Stromal cell of bone marrow (primary cell): ENCODE results near the gene TMA7.
"Not testable (repeated sequence)": the region's sequence is repeated elsewhere in the genome, so short reads cannot be mapped to it uniquely, and the experiment has no call there.

ENCODE experiments used
- DNase-seq: peaks from one replicate; pipeline ENCODE4 v3.0.0-alpha.2; 2012; ENCODE audit warnings: low read depth

TMA7 gene

DNA sequence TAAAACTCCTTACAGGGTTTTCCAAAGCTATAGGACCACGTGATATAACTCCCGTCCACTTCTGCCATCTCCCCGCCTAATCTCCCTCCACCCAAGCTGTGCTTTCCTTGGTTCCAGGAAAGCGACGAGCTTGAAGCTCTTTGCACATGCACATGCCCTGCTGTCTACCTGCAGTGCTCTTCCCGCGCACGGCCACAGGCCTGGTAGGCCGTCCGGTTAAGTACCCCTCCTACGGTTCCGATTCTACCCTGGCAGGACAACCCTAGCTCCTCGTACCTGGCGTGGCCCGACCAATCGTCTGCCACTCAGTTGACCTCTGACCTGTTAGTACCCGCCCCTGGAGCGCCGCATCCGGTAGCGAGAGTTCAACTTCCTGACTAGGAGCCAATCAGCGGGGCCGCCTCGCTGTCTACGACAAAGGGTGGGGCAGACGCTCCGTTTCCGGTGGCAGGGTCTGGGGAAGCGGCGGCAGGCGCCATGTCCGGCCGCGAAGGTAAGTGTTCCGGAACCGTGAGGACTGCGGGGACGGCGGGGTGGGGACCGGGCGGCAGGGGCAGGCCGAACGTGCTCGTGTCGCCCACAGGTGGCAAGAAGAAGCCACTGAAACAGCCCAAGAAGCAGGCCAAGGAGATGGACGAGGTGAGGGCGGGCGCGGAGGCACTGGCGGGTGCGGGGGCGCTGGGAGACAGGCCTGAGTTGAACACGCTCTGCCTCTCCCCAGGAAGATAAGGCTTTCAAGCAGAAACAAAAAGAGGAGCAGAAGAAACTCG is at the start of gene TMA7, which contains the start of gene CCDC51:
Gene TMA7 (plus strand): TSS at position 438 of the 770 bp plus-strand sequence. CDS start 40 bp downstream, at position 478.
Gene CCDC51 (minus strand): TSS at position 300 of the 770 bp plus-strand sequence. CDS start 4,991 bp downstream, outside the sequence.
- peak; percentile 93 for DNase-seq

GRCh38 chr3:48394391-48394790 is 45.7 kb upstream of the TMA7 start:
- no peak for DNase-seq

DNA sequence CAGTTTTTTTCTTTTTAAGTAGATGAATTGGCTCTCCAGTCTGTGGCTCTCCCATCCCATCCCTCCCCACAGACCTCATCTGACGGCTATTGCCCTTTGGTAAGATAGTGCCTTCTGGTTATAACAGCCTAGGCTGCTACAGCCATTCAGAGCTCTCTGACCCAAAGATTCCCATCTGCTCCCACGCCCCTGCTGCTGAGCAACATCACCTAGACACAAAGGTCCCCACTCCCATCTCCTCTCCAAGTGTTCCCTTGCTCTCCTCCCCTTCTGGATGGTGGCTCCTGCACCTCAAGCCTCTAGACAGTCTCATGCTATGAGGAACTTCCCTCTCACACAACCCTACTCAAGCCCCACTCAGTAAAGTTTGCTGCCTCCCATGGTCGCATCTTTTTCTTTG is 44.3 kb upstream of the TMA7 start:
- no peak for DNase-seq

GRCh38 chr3:48397767-48398681 is 42.0 kb upstream of the TMA7 start:
- no peak for DNase-seq

GRCh38 chr3:48398701-48399386 is 41.2 kb upstream of the TMA7 start:
- no peak for DNase-seq

GRCh38 chr3:48399387-48400172 is 40.5 kb upstream of the TMA7 start:
- DNase-seq: no peak

- peak; percentile 43 for DNase-seq
Observed at GRCh38 chr3:48400824-48401433, 39.1 kb upstream of the TMA7 start.

DNA sequence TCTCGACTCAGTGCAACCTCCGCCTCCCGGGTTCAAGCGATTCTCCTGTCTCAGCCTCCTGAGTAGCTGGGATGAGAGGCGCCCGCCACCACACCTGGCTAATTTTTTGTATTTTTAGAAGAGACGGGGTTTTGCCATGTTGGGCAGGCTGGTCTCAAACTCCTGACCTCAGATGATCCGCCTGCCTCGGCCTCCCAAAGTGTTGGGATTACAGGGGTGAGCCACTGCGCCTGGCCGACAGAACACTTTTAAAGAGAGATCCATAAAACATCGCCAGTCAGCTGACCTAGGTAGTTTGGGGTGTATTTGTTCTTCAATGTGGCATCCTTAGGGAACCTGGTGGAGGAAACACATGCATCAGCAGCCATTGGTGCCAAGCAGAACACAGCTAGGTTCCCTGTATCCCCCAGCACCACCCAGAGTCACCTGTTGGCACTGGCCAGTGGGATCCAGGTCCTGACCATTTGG is 38.6 kb upstream of the TMA7 start:
- DNase-seq: not testable (repeated sequence)

- peak; percentile 93 for DNase-seq
Observed at GRCh38 chr3:48402281-48402732, 37.8 kb upstream of the TMA7 start.

- no peak for DNase-seq
Observed at GRCh38 chr3:48402907-48403306, 37.1 kb upstream of the TMA7 start.

DNA sequence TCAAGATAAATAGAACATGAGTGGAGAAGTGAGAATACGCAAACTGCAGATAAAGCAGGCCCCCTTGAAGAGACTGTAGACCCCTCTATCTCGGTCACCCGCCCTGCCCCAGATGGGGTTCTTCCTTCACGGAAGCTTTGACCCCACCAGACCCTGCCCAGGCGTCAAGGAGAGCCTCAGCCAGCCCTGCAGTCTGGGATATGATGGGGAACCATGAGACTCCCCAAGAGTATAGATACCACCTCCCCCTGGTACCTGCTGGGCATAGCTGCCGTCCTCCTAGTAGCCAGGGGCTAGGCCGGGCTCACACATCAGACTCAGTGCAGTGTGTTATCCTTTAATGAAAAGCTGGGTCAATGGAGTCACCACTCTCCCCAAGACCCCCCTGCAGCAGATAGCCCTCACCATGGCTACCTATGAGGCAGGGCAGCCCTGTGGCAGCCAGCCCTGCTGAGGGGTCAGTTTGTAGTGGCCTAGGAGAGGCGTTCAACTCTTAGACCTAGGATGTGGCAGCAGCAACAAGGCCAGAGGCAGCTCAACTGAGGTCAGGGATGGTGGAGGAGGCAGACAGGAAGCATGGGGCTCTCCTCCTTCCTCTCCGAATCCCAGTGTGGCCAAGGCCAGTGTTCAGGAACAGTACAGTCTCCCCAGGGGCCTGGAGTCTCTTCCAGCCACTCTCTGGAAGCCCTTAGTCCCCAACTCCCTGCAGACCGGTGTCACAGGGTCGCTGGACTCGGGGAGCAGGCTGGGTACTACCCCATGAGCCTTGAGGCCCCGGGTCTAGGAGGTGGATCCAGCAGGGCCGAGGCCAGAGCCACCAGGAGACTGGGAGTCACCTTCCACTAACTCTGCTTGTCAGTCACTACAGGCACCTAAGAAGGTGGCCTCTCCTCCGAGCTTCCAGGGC is 36.3 kb upstream of the TMA7 start:
- no peak for DNase-seq

DNA sequence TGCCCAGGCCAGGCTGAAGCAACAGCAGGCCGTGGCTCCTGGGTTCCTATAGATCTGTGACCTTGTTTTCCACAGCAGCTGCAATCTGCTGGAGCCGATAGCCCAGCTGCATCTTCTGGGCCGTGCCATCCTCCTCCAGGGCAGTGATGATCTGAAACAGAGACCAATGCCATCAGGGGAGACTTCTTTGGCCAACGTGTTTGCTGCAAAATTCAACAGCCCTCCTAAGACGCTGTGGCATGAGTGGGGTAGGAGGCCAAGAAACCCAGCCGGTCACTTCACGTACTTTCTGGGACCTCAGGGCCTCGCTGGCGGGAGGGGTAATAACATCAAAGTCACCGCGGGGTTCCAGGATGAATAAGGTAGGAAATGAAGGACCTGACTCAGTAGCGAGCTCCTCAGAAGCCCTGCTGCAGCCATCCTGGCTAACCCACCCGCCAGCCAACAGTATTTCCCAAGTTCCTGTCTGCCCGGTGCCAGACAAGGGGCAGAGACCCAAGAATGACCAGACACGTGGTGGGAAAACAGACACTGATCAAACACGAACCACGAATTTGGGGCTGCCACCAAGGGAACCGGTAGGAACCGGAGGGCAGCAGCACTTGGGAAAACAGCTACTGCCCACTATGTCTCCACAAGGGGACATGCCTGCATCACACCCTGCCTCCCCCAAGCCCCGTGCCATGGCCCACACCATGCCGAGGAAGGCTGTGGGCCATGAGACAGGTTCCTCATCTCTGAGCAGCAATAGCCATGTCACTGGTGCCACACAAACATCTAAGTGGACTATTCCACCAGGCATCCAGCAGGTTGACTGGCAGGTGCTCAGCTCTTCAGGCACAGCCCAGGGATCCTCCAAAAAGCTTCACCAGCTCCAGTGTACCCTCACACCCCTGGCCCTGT is 35.4 kb upstream of the TMA7 start:
- no peak for DNase-seq

DNA sequence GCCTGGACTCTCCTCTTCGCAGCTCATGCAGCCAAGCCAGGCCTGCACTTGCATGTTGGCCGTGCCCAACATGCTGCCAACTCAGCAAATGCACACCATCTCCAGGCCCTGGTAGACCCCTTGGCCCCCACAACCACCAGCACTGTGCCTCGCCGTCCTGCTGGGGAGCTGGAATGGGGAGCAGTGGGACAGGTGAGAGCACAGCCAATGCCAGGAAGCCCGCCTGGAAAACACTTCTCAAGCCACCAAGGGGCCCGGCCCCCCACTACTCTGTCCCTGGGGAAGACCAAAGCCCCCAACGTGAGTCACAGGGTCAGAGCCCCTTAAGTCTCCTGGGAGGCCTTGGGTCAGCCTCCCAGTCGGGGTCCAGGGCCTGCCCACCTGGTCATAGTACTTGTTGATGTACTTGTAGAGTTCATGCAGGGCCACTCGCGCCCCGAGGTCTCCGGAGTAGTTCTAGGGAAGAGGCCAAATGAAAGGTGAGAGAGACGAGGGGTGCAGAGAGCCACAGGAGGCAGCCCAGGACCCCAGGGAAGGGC is 34.6 kb upstream of the TMA7 start:
- DNase-seq: no peak

- DNase-seq: no peak
Observed at GRCh38 chr3:48405971-48406370, 34.1 kb upstream of the TMA7 start.

- no peak for DNase-seq
Observed at GRCh38 chr3:48406443-48407431, 33.3 kb upstream of the TMA7 start.

- no peak for DNase-seq
Observed at GRCh38 chr3:48407542-48408099, 32.4 kb upstream of the TMA7 start.

GRCh38 chr3:48408823-48409281 is 31.2 kb upstream of the TMA7 start:
- DNase-seq: no peak
